Thyroid gland (tissue), 4 donors: Measurements from ENCODE around the gene MCCD1.

Source experiments
- CTCF ChIP-seq, 6 experiments: fragments of 200-600 bp in 3 of 6; fragments of 450-650 bp in 3 of 6; sonication (generic) in 3 of 6; IDR thresholded peaks; one replicate each; pipeline ENCODE4 v1.5.1; 2016 to 2019; ENCODE audit warnings: antibody characterized with exemption in 6 of 6, mild to moderate bottlenecking in 2 of 6, inconsistent platforms in 1 of 6, moderate library complexity in 1 of 6
- POLR2A ChIP-seq, 2 donors: fragments of 450-650 bp; IDR thresholded peaks; one replicate each; pipeline ENCODE4 v1.6.1; 2017; ENCODE audit warnings: antibody characterized with exemption in 2 of 2, mild to moderate bottlenecking in 2 of 2, moderate library complexity in 1 of 2

- TF ChIP-seq CTCF (IDR thresholded peaks at IDR 0.05) (no peak), POLR2A (IDR thresholded peaks at IDR 0.05) (no peak)
These were observed 12.4 kb downstream of the MCCD1 start for GRCh38 chr6:31541059-31541657.
